Mesenteric fat pad (tissue), 1 donor: ENCODE measurements around the gene TUBGCP3. TPM values are rescaled to one million over a fixed set of nuclear protein-coding genes. Genes with fewer than 3 reads are reported as not detected.
A peak's percentile ranks its signal among the peaks of the same experiment; 100 is the strongest.

Source experiments
- DNase-seq: peaks from one replicate; pipeline ENCODE4 v3.0.0-alpha.2; 2020; ENCODE audit warnings: low spot score
- total RNA-seq: library from RNA; stranded (reverse); fragmentation: NEBNext Ultra II Directional; extraction: Animal tissue kit (Norgen Biotek cat#: 25700); gene quantifications from one replicate; pipeline ENCODE4 v1.2.1, GENCODE V29; 2021
- donor health status: DM: yes; HTN: yes; CAD: no.

Gene TUBGCP3
- total RNA-seq, 1 donor from 2014 or later: 27.3 TPM

GRCh38 chr13:112443995-112444311 is 144.0 kb downstream of the TUBGCP3 start:
- peak; percentile 90 for DNase-seq

DNA sequence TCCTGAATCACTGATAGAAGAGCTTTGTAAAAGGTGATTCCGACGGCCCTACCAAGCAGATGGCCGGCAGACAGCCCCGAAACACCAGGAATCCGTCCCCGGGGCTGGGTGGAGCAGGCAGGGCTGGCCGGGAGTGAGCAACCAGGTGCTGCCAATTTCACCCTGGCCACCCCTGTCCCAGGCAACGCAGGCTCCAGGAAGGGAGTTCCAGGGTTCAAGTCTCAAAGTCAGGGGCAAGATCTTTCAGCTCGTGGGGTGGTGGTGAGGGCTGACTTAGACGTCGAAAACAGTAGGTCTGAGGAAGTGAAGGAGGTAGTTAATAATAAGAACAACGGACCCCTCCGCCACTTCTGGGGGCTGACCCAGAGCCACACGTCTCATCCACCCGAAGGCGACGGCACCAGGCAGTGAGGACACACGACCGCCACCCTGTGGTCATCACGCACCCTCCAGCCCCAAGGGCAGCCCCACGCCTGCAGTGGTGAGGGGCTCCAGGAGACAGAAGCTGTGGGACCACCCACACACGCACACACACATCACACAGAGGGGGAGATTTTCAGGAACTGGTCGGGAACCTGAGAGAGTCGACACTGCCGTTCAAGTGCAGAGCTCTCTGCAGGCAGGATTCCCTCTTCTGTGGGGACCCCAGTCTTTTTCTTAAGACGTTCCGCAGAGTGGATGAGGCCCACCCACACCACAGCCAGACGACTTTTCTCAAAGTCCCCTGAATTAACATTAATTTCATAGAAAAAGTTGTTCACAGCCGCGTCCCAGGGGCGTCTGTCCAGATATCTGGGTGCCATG is 144.6 kb downstream of the TUBGCP3 start:
- peak; percentile 69 for DNase-seq

- DNase-seq: peak; percentile 81
Observed at GRCh38 chr13:112442483-112443090, 145.4 kb downstream of the TUBGCP3 start.

- peak; percentile 71 for DNase-seq
Observed at GRCh38 chr13:112441779-112442310, 146.1 kb downstream of the TUBGCP3 start.

- peak; percentile 77 for DNase-seq
Observed at GRCh38 chr13:112441226-112441625, 146.7 kb downstream of the TUBGCP3 start.

DNA sequence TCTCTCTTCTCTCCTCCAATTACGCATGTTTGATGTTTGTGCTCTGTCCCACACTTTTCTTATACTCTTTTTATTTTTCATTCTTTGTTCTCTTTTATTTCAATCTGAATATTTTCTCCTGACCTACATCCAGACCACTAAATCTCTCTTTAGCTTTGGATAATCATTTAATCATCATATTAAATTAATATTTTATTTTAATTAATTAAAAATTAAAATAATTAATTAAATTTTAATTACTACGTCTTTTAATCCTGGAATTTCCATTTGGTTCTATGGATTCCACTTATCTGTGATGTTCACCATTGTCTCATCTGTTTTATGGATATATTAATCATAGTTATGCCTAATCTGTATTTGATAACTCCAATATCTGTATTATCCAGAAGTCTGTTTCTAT is 149.4 kb downstream of the TUBGCP3 start:
- DNase-seq: no peak

DNA sequence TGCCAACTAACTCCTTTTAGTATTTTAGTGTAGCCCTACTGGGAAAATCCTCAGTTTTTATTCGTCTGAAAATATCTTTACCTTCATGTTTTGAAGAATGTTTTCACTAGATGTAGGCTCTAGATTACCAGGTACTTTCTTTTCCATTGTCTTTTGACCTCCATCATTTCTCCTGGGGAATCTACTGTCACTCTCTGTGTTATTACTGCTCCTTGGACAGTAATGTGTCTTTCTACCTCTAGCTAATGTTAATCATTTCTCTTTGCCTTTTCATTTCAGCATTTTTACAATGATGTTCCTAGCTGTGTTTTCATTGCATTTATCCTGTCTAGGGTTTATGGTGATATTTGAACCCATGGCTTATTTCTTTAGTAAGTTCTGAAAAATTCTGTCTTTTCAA is 149.9 kb downstream of the TUBGCP3 start:
- DNase-seq: no peak

- DNase-seq: peak; percentile 68
Observed at GRCh38 chr13:112435973-112436372, 152.0 kb downstream of the TUBGCP3 start.

Other genes with a start within 250 kb of the TUBGCP3 start
- not detected for gene SPACA7, start 211.8 kb downstream of the TUBGCP3 start, total RNA-seq
- 63.5 TPM for gene ATP11A, start 101.9 kb upstream of the TUBGCP3 start, total RNA-seq